HPDE6-E6E7 (cell line): Measurements from ENCODE around the gene FAM32A.

ENCODE experiments used
- DNase-seq: peaks from one replicate; pipeline ENCODE4 v3.0.0; 2011; ENCODE audit warnings: missing footprints; ENCODE audit errors: extremely low spot score

Gene FAM32A

DNA sequence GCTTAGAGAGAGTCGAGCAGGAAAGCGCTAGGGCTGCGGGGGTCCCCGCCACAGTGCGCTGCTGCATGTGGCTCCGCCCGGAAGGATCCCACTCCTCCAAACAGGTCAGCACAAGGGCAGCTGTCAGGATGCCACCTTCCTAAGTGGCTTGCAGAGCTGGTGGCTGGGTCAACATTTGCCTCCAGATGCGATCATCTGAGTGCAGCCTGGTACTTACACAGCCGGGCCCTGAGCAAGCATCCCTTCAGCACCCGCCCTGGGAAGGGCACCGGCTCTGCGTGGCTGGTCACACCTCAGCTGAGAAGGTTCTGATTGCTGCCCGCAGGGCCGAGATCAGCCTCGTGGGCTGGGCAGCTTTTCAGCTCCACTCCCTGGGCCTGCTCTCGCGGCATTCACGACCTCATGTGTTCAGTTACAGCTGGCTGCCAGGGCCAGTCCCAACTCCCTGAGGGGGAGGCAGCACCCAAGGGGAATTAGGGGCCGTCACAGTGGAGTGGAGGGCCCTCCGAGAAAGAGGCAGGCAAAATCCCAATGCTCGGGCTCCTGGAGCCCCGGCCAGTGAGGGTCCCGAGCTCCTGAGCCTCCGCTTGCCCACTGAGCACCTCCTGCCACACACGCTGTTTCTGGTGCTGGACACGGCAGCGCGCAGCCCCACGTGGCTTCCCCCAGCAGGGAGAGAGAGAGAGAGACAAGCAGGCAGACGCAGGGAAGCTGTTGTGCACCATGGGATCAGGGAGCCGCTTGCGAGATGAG lies 39.3 kb downstream of the FAM32A start:
- no peak for DNase-seq

DNA sequence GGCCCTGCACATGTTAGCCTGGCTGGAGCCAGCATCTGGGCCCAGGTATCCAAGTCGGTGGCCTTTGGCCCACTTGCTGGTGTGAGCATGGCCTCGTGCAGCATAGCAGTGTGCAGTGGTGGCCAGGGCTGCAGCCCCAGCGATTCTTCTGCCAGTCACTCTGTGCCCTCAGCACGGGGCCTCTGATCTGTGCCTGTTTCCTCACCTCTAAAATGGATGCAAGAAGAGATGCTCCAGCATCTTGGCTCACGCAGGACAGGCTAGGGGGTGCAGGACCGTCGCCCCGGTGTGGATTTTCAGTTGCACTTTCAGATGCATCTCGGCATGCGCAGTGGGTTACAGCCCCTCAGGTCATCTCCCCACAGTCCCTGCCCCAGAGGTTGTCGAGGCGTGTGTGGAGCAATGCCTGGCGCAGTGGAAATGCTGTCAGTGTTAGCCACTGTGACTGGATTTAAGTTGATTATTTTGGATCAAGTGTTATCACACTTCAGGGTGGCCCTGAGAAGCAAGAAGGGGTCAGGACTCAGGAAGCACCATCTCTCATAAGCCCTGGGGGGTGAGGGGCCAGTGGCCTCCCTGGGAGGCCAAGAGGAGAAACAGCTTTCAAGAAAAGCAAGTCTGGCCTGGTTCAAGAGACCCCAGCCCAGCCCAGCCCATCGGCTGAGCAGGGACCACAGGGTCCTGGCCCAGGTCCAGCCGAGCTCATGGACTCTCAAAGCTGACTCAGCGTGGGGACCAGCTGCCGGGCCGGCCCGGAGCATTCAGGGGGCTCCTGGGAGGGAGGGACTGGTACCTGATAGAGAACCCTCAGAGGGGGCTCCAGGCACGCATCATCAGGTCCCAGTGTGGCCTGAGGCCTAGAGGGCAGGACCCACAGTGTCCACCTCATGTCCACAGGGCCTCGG lies 40.3 kb downstream of the FAM32A start:
- DNase-seq: no peak

- DNase-seq: no peak
Observed at GRCh38 chr19:16226184-16226591, 41.0 kb downstream of the FAM32A start.

- DNase-seq: no peak
Observed at GRCh38 chr19:16226878-16227836, 41.9 kb downstream of the FAM32A start.

GRCh38 chr19:16227837-16228636 lies 42.8 kb downstream of the FAM32A start:
- DNase-seq: no peak

- DNase-seq: no peak
Observed at GRCh38 chr19:16228637-16229321, 43.6 kb downstream of the FAM32A start.

DNA sequence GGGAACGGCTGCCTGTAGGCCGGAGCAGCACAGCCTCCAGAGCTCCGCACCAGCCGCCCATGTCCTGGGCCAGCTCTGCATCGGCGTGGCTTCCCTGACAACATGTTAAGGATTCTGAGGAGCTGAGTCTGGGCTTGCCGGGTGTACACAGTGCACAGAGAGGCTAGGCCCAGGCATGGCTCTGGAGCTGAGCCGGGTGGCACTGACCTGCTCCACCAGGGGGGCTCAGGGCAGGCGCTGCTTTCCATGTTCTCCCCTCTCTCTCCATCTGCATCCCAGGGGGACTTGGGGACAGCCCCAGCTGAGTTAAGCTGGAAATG lies 44.1 kb downstream of the FAM32A start:
- DNase-seq: no peak

GRCh38 chr19:16232127-16232526 lies 46.9 kb downstream of the FAM32A start:
- DNase-seq: no peak

GRCh38 chr19:16232568-16232967 lies 47.4 kb downstream of the FAM32A start:
- DNase-seq: no peak

DNA sequence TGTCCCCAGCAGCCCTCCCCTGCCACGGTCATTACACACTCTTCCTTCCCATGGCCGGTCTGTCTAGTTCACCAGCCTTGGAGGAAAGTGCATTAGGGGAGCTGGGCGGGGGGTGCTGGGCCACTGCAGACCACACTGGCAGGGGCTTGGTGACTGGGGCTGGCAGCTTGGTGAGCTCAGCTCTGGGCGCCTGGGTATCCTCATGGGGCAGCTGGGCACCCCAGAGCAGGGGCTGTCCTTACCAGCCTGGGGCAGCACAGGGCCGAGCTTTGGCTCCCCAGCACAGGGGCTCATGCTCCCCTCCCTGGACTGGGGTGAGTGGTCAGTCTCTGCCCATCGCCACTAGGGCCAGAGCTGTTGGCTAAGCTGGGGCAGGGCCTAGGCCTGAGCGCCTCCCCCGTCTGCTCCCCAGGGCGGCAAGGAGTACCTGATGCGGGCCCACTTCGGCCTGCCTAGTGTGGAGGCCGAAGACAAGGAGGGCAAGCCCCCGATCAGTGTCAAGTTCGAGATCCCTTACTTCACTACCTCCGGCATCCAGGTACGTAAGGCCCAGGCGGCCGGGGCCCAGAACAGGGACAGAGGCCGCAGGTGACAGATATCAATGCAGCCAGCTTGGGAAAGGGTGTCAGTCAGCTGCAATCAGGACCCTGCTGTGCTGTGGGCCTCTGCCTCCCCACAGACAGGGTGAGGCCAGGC lies 48.0 kb downstream of the FAM32A start:
- no peak for DNase-seq

DNA sequence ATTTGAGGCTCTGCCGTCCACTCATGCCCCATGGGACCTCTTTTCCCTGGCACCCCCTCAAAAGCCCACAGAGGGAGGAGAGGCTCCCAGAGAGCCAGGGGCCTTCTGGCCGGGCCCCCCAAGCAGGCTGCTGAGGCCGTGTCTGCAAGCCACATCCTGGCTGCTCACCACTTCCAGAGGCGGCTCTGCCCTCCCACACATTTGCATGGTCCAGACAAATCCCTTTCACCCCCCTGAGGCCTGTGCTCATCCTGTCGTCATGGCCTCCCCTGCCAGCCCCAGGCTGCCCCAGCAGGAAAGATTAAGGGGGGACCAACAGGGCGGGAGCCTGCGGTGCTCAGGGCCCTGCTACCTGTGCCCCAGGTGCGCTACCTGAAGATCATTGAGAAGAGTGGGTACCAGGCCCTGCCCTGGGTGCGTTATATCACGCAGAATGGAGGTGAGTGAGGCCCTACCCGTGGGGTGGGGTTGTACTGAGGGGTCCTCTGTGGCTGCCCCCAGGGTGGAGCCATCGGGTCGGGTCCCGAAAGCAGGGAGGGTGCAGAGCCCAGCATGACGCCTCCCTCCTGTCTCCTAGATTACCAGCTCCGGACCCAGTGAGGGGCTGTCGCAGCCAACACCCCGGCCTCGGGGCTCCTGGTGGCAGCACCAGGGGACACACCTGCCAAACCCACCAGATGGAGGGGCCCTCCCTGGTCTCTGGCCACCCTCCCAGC lies 48.8 kb downstream of the FAM32A start:
- DNase-seq: no peak

- no peak for DNase-seq
Observed at GRCh38 chr19:16234552-16235445, 49.6 kb downstream of the FAM32A start.

- no peak for DNase-seq
Observed at GRCh38 chr19:16235811-16236652, 50.8 kb downstream of the FAM32A start.
